ENCODE measurements around the gene AAR2.

AAR2 gene

DNA sequence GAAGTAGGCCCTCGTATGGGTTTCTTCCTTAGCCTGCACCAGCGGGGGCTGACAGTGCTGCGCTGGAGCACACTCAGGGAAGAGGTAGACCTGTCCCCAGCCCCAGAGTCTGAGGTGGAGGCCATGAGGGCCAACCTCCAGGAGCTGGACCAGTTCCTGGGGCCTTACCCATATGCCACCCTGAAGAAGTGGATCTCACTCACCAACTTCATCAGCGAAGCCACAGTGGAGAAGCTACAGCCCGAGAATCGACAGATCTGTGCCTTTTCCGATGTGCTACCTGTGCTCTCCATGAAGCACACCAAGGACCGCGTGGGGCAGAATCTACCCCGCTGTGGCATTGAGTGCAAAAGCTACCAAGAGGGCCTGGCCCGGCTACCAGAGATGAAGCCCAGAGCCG lies 3.8 kb downstream of the AAR2 start:
- no peak overlapping the region for H3K4me3 ChIP-seq (ENCODE audit: extremely low read depth, insufficient read depth, low read length, poor library complexity, severe bottlenecking)
- WGBS, 2 experiments (ENCODE audit: insufficient coverage in 2 of 2): 95 to 96% methylated on average over 10 to 12 of the region's 12 CpGs
- H3K4me1 ChIP-seq (ENCODE audit: control insufficient read depth, insufficient read depth, low read length, poor library complexity, severe bottlenecking): peaks cover 5% of the 10 kb centered on the region
- peaks cover 61% of the 10 kb centered on the region for H3K36me3 ChIP-seq (ENCODE audit: control insufficient read depth, insufficient read depth, low read length)
- H3K27ac ChIP-seq (ENCODE audit: low read depth, low read length, severe bottlenecking): no peak overlapping the region
- no peaks in the 10 kb centered on the region for H3K9me3 ChIP-seq (ENCODE audit: control insufficient read depth, low read length)

DNA sequence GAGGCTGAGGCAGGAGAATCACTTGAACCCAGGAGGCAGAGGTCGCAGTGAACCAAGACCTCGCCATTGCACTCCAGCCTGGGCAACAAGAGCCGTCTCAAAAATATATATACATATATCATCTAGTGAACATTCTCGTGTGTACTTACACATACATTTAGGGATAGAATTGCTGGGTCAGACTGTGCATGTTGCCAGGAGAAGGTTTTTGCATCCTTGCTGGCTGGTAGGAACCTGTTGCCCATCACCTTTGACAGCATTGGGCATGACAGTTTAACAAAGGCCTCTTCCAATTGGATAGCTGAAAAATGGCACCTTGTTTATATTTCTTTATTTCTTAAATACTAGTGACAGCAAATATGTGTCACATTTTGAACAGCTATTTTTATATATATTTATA lies 5.4 kb downstream of the AAR2 start:
- Histone ChIP-seq H3K9me3 (ENCODE audit: control insufficient read depth, low read length) (no peaks in the 10 kb centered on the region), H3K4me1 (ENCODE audit: control insufficient read depth, insufficient read depth, low read length, poor library complexity, severe bottlenecking) (peaks cover 5% of the 10 kb centered on the region), H3K4me3 (ENCODE audit: extremely low read depth, insufficient read depth, low read length, poor library complexity, severe bottlenecking) (no peak overlapping the region), H3K36me3 (ENCODE audit: control insufficient read depth, insufficient read depth, low read length) (peaks cover 76% of the 10 kb centered on the region), H3K27ac (ENCODE audit: low read depth, low read length, severe bottlenecking) (no peak overlapping the region)
- 95 to 100% methylated on average over 2 of the region's 4 CpGs for WGBS, 2 experiments (ENCODE audit: insufficient coverage in 2 of 2)

DNA sequence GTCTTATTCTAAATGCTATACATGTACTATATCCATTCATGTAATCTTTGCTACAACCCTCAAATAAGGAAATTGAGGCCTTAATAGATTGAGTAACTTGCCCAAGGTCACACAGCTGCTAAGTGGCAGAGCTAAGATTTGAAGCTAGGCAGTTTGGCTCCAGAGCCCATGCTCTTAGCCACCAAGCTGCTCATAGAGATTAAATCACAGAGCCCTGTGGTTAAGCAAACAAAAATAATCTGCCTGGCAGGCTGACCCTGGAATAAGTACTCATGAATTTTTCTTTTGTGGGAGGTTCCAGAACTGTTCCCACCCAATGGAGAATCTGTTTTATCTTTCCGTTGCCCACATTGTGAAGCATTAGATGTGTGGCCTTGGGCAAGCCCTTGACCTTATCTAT lies 7.4 kb downstream of the AAR2 start:
- Histone ChIP-seq H3K27ac (ENCODE audit: low read depth, low read length, severe bottlenecking) (no peak overlapping the region), H3K36me3 (ENCODE audit: control insufficient read depth, insufficient read depth, low read length) (peaks cover 95% of the 10 kb centered on the region)
- WGBS, 2 experiments (ENCODE audit: insufficient coverage in 2 of 2): 100% methylated on average over 1 of the region's 1 CpG

DNA sequence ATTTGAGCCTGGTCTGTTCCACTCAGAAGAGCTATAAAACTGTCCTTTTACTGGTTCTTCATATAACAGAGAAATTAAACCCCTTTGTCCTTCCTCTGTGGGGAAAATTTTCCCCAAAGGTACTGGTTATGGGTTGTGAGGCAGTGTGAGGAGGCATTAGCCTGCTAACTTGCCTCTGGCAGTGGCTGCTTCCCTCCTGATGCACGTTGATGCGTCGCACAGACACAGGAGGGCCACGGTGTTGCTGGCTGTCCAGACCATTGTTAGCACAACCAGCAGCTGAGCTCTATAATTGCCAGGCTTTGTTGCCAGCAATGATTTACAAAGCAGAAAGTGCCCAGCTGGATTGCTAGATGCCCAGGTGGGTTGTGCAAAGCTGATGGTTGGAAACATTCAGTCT lies 10.1 kb downstream of the AAR2 start:
- Histone ChIP-seq H3K27ac (ENCODE audit: low read depth, low read length, severe bottlenecking) (no peak overlapping the region), H3K36me3 (ENCODE audit: control insufficient read depth, insufficient read depth, low read length) (peaks cover 88% of the 10 kb centered on the region), H3K4me3 (ENCODE audit: extremely low read depth, insufficient read depth, low read length, poor library complexity, severe bottlenecking) (no peak overlapping the region), H3K9me3 (ENCODE audit: control insufficient read depth, low read length) (no peaks in the 10 kb centered on the region), H3K4me1 (ENCODE audit: control insufficient read depth, insufficient read depth, low read length, poor library complexity, severe bottlenecking) (no peaks in the 10 kb centered on the region)
- WGBS, 2 experiments (ENCODE audit: insufficient coverage in 2 of 2): 85 to 93% methylated on average over 4 of the region's 4 CpGs

More for the DNA sequence above, 7.4 kb downstream of the AAR2 start:
- Histone ChIP-seq H3K4me3 (ENCODE audit: extremely low read depth, insufficient read depth, low read length, poor library complexity, severe bottlenecking) (no peak overlapping the region), H3K4me1 (ENCODE audit: control insufficient read depth, insufficient read depth, low read length, poor library complexity, severe bottlenecking) (no peaks in the 10 kb centered on the region), H3K9me3 (ENCODE audit: control insufficient read depth, low read length) (no peaks in the 10 kb centered on the region)

DNA sequence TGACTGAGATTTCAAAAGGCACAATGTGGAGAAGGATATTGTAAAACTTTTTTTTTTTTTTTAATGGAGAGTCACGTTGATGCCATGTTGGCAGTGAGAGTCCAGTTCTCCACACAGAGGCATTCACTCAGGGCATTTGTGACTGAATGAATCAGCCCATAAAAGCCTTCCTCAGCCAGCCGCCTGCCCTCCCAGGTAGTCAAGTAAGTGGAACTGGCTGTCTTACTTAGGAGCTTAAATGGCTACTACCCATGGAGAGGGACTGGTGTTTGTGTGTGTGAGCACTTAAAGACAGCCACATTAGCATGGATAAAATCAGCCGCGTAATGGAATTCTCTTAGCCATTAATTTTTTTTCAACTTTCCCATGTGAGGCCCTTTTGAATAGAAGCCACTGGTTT lies 12.6 kb downstream of the AAR2 start:
- no peaks in the 10 kb centered on the region for H3K4me1 ChIP-seq (ENCODE audit: control insufficient read depth, insufficient read depth, low read length, poor library complexity, severe bottlenecking)
- H3K4me3 ChIP-seq (ENCODE audit: extremely low read depth, insufficient read depth, low read length, poor library complexity, severe bottlenecking): no peak overlapping the region
- peaks cover 84% of the 10 kb centered on the region for H3K36me3 ChIP-seq (ENCODE audit: control insufficient read depth, insufficient read depth, low read length)
- H3K9me3 ChIP-seq (ENCODE audit: control insufficient read depth, low read length): no peaks in the 10 kb centered on the region
- H3K27ac ChIP-seq (ENCODE audit: low read depth, low read length, severe bottlenecking): no peak overlapping the region
- 100% methylated on average over 1 to 2 of the region's 4 CpGs for WGBS, 2 experiments (ENCODE audit: insufficient coverage in 2 of 2)

DNA sequence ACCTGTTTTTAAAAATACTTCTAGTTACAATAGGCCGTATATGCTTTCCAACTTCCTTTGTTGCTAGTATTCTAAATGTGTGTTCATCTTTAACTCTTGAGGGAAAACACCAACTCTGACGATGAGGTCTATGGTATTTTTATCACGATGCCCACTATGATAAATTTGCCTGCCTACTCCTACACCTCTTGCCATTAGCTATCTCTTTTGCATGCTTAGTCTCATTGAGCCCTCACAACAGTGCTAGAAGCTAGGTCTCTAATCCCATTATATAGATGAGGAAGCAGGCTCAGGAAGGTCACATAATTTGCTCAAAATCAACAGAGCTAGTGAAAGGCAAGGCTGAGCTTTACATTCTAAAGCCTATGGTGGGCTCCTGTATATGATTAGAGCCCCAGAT lies 13.2 kb downstream of the AAR2 start:
- Histone ChIP-seq H3K4me3 (ENCODE audit: extremely low read depth, insufficient read depth, low read length, poor library complexity, severe bottlenecking) (no peak overlapping the region), H3K27ac (ENCODE audit: low read depth, low read length, severe bottlenecking) (no peak overlapping the region), H3K4me1 (ENCODE audit: control insufficient read depth, insufficient read depth, low read length, poor library complexity, severe bottlenecking) (no peaks in the 10 kb centered on the region), H3K9me3 (ENCODE audit: control insufficient read depth, low read length) (no peaks in the 10 kb centered on the region), H3K36me3 (ENCODE audit: control insufficient read depth, insufficient read depth, low read length) (peaks cover 80% of the 10 kb centered on the region)
- WGBS, 2 experiments (ENCODE audit: insufficient coverage in 2 of 2): 40% methylated on average over 1 of the region's 3 CpGs; no CpG with 5 or more reads in 1 of the 2 experiments

DNA sequence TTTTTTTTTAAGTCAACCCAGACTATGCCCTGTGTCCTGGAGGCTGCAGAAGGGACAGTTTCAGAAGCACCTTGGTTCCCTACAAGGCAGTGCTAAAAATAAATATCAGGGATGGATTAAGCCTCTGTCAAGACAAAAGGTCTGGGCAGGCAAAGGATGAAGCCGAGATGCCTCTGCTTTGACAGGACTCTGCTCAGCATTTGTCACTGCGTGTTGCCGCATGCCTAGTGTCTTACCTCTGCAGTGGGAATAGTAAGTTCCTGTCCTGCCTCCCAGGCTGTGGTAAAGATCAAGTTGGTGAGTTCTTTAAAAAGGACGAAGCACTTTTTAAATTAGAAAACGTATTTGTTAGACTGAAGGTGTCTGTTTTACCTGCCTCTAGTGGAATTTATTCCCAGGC lies 15.1 kb downstream of the AAR2 start:
- Histone ChIP-seq H3K27ac (ENCODE audit: low read depth, low read length, severe bottlenecking) (no peak overlapping the region), H3K4me1 (ENCODE audit: control insufficient read depth, insufficient read depth, low read length, poor library complexity, severe bottlenecking) (no peaks in the 10 kb centered on the region), H3K9me3 (ENCODE audit: control insufficient read depth, low read length) (no peaks in the 10 kb centered on the region), H3K4me3 (ENCODE audit: extremely low read depth, insufficient read depth, low read length, poor library complexity, severe bottlenecking) (no peak overlapping the region), H3K36me3 (ENCODE audit: control insufficient read depth, insufficient read depth, low read length) (peaks cover 79% of the 10 kb centered on the region)
- WGBS, 2 experiments (ENCODE audit: insufficient coverage in 2 of 2): 96 to 98% methylated on average over 4 to 5 of the region's 5 CpGs

DNA sequence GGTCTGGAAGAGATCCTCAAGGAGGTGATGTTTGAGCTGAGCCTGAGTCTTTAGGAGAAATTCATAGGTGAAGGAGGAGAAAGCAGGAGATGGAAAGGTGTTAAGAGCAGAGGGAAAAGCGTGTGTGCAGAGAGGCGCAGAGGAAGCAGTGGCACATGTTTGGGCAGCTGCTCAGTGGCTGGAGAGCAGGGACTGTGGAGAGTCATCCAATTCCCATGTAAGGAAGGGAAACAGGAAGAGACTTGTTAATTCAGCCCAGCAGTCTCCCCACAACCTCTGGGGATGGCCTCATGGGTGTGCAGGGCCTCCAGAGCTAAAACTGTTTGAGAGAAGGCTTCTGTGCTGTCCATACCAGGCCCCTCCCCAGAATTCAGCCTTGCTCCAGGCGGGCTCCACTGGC lies 16.2 kb downstream of the AAR2 start:
- H3K36me3 ChIP-seq (ENCODE audit: control insufficient read depth, insufficient read depth, low read length): peaks cover 77% of the 10 kb centered on the region
- H3K4me3 ChIP-seq (ENCODE audit: extremely low read depth, insufficient read depth, low read length, poor library complexity, severe bottlenecking): no peak overlapping the region
- no peaks in the 10 kb centered on the region for H3K4me1 ChIP-seq (ENCODE audit: control insufficient read depth, insufficient read depth, low read length, poor library complexity, severe bottlenecking)
- 94 to 95% methylated on average over 2 to 3 of the region's 3 CpGs for WGBS, 2 experiments (ENCODE audit: insufficient coverage in 2 of 2)
- no peaks in the 10 kb centered on the region for H3K9me3 ChIP-seq (ENCODE audit: control insufficient read depth, low read length)
- H3K27ac ChIP-seq (ENCODE audit: low read depth, low read length, severe bottlenecking): no peak overlapping the region

DNA sequence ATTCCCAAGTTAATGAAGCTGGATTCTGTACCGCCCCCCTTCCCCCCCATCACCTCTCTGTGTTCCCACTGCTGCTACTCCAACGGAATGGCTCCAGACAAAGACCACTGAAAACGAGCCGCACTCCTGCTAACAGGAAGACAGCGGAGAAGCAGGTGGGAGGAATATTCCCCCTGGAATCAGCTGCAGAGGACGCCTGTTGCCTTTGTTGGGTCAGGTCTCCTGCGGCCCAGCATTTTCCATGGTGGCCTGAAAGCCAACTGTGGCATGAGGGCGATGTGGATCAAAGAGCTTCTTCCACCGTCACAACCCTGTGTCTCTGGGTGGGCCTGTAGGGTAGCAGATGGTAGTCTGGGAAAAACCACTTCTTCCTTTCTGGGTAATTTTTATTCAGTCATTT lies 16.8 kb downstream of the AAR2 start:
- H3K4me3 ChIP-seq (ENCODE audit: extremely low read depth, insufficient read depth, low read length, poor library complexity, severe bottlenecking): no peak overlapping the region
- no peaks in the 10 kb centered on the region for H3K4me1 ChIP-seq (ENCODE audit: control insufficient read depth, insufficient read depth, low read length, poor library complexity, severe bottlenecking)
- peaks cover 75% of the 10 kb centered on the region for H3K36me3 ChIP-seq (ENCODE audit: control insufficient read depth, insufficient read depth, low read length)
- H3K9me3 ChIP-seq (ENCODE audit: control insufficient read depth, low read length): no peaks in the 10 kb centered on the region
- WGBS, 2 experiments (ENCODE audit: insufficient coverage in 2 of 2): 90 to 95% methylated on average over 8 of the region's 9 CpGs
- H3K27ac ChIP-seq (ENCODE audit: low read depth, low read length, severe bottlenecking): no peak overlapping the region

DNA sequence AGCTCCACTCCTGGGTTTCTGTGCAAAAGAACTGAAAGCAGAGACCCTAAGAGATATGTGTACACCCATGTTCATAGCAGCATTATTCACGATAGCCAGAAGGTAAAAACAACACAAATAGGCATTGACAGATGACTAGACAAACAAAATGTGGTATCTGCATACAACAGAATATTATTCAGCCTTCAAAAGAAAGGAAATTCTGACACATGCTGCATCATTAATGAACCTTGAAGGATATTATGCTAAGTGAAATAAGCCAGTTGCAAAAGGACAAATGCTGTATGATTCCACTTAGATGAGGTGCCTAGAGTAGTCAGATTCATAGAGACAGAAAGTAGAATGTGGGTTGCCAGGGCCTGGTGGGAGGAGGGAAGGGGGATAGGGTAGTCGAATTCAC lies 17.8 kb downstream of the AAR2 start:
- Histone ChIP-seq H3K27ac (ENCODE audit: low read depth, low read length, severe bottlenecking) (no peak overlapping the region), H3K36me3 (ENCODE audit: control insufficient read depth, insufficient read depth, low read length) (peaks cover 65% of the 10 kb centered on the region), H3K4me3 (ENCODE audit: extremely low read depth, insufficient read depth, low read length, poor library complexity, severe bottlenecking) (no peak overlapping the region), H3K4me1 (ENCODE audit: control insufficient read depth, insufficient read depth, low read length, poor library complexity, severe bottlenecking) (peaks cover under 1% of the 10 kb centered on the region), H3K9me3 (ENCODE audit: control insufficient read depth, low read length) (no peaks in the 10 kb centered on the region)
- WGBS, 2 experiments (ENCODE audit: insufficient coverage in 2 of 2): 73 to 91% methylated on average over 1 of the region's 2 CpGs

DNA sequence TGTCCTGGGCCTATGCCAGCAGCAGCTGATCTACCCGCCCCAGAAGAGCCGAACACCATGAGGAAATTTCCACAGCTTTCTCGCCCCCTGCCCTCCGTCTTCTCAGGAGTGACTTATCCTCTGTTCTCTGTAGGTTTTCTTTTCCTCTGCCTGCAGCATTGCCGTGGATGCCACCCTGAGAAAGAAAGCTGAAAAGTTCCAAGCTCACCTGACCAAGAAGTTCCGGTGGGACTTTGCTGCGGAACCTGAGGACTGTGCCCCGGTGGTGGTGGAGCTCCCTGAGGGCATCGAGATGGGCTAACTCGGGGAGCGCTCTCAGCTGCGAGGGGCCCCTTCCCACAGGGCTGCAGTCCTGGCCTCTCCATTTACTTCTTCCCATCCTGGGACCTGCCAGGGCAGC lies 19.2 kb downstream of the AAR2 start:
- Histone ChIP-seq H3K27ac (ENCODE audit: low read depth, low read length, severe bottlenecking) (no peak overlapping the region), H3K4me3 (ENCODE audit: extremely low read depth, insufficient read depth, low read length, poor library complexity, severe bottlenecking) (no peak overlapping the region), H3K36me3 (ENCODE audit: control insufficient read depth, insufficient read depth, low read length) (peaks cover 57% of the 10 kb centered on the region), H3K4me1 (ENCODE audit: control insufficient read depth, insufficient read depth, low read length, poor library complexity, severe bottlenecking) (peaks cover 4% of the 10 kb centered on the region), H3K9me3 (ENCODE audit: control insufficient read depth, low read length) (no peaks in the 10 kb centered on the region)
- 93 to 100% methylated on average over 12 of the region's 12 CpGs for WGBS, 2 experiments (ENCODE audit: insufficient coverage in 2 of 2)

All from mesodermal cell (in vitro differentiated cells).